CD14-positive monocyte (primary cell): ENCODE measurements around the gene CLEC17A. TPM values are rescaled to one million over a fixed set of nuclear protein-coding genes. Genes with fewer than 3 reads are reported as not detected.
A peak's percentile ranks its signal among the peaks of the same experiment; 100 is the strongest.

Experiments used
- DNase-seq, 3 donors: peaks; one replicate each; pipeline ENCODE4 v3.0.0-alpha.2; 2011 to 2022
- H2AFZ ChIP-seq: 2 replicates; pipeline ENCODE4 v1.6.0; 2012; ENCODE audit warnings: mild to moderate bottlenecking, low read depth, low read length, inconsistent platforms; ENCODE audit not compliant: insufficient read depth, poor library complexity, severe bottlenecking
- H3K27ac ChIP-seq, 2 donors: 1 replicate in 1 of 2; 2 replicates in 1 of 2; pipeline ENCODE4 v1.5.1; 2012 to 2013; ENCODE audit warnings: low read length in 2 of 2, control low read depth in 1 of 2, inconsistent platforms in 1 of 2, low read depth in 1 of 2, mild to moderate bottlenecking in 1 of 2
- H3K27me3 ChIP-seq, 2 donors: one replicate each; pipeline versions ENCODE4 v1.6.0 to v1.6.1; 2011 to 2013; ENCODE audit warnings: low read length in 2 of 2; ENCODE audit not compliant: control insufficient read depth in 2 of 2, insufficient read depth in 2 of 2
- H3K36me3 ChIP-seq, 2 donors: replicated peaks in 1 of 2; 1 replicate in 1 of 2; 2 replicates in 1 of 2; pipeline versions ENCODE4 v1.5.1 to v1.6.1; 2012 to 2013; ENCODE audit warnings: low read length in 2 of 2, control low read depth in 1 of 2, inconsistent platforms in 1 of 2, mild to moderate bottlenecking in 1 of 2; ENCODE audit not compliant: insufficient read depth in 2 of 2, control insufficient read depth in 1 of 2
- H3K4me1 ChIP-seq, 2 donors: 1 replicate in 1 of 2; 2 replicates in 1 of 2; pipeline versions ENCODE4 v1.5.1 to v1.6.1; 2012 to 2013; ENCODE audit warnings: low read length in 2 of 2, control low read depth in 1 of 2, inconsistent platforms in 1 of 2, mild to moderate bottlenecking in 1 of 2, moderate library complexity in 1 of 2; ENCODE audit not compliant: insufficient read depth in 2 of 2, control insufficient read depth in 1 of 2
- H3K4me2 ChIP-seq: replicated peaks from 2 replicates; pipeline ENCODE3; 2012; ENCODE audit warnings: low read length, moderate library complexity, mild to moderate bottlenecking; ENCODE audit not compliant: poor library complexity, severe bottlenecking; ENCODE audit errors: extremely low read depth
- H3K4me3 ChIP-seq, 3 experiments: fragments of 200-600 bp in 1 of 3; sonication (generic) in 1 of 3; replicated peaks in 1 of 3; 1 replicate in 2 of 3; 2 replicates in 1 of 3; pipeline ENCODE4 v1.5.1; 2011 to 2013; ENCODE audit warnings: low read length in 3 of 3, mild to moderate bottlenecking in 3 of 3, control low read depth in 2 of 3, low read depth in 2 of 3, inconsistent platforms in 1 of 3, moderate library complexity in 1 of 3
- H3K79me2 ChIP-seq: 2 replicates; pipeline ENCODE4 v1.6.0; 2012; ENCODE audit warnings: mild to moderate bottlenecking, control low read depth, inconsistent platforms, low read length, moderate library complexity; ENCODE audit not compliant: insufficient read depth
- H3K9ac ChIP-seq: 2 replicates; pipeline ENCODE4 v1.6.0; 2017; ENCODE audit warnings: low read length, mild to moderate bottlenecking; ENCODE audit not compliant: insufficient read depth, poor library complexity, severe bottlenecking
- H3K9me3 ChIP-seq, 2 donors: replicated peaks in 1 of 2; 1 replicate in 1 of 2; 2 replicates in 1 of 2; pipeline versions ENCODE4 v1.5.1 to v1.6.1; 2012 to 2013; ENCODE audit warnings: low read length in 2 of 2, control low read depth in 1 of 2; ENCODE audit not compliant: control insufficient read depth in 1 of 2, insufficient read depth in 1 of 2
- H4K20me1 ChIP-seq: 2 replicates; pipeline ENCODE4 v1.6.0; 2012; ENCODE audit warnings: mild to moderate bottlenecking, low read length, control low read depth, moderate library complexity; ENCODE audit not compliant: insufficient read depth
- H3K27ac Mint-ChIP-seq, 7 donors: one replicate each; pipeline ENCODE4 v1.8.0; 2020; ENCODE audit warnings: mild to moderate bottlenecking in 7 of 7, mixed read lengths in 7 of 7, moderate library complexity in 6 of 7, inconsistent platforms in 2 of 7
- H3K27me3 Mint-ChIP-seq, 3 donors: one replicate each; pipeline ENCODE4 v1.8.0; 2021 to 2022; ENCODE audit warnings: low read depth in 3 of 3, mild to moderate bottlenecking in 3 of 3, mixed read lengths in 3 of 3, moderate library complexity in 3 of 3, inconsistent platforms in 1 of 3
- H3K36me3 Mint-ChIP-seq, 2 donors: one replicate each; pipeline ENCODE4 v1.8.0; 2020; ENCODE audit warnings: mixed read lengths in 2 of 2, inconsistent platforms in 1 of 2, mild to moderate bottlenecking in 1 of 2
- H3K4me1 Mint-ChIP-seq: one replicate; pipeline ENCODE4 v1.8.0; 2020; ENCODE audit warnings: mild to moderate bottlenecking, mixed read lengths
- H3K4me3 Mint-ChIP-seq, 2 donors: one replicate each; pipeline ENCODE4 v1.8.0; 2020; ENCODE audit warnings: mild to moderate bottlenecking in 2 of 2, mixed read lengths in 2 of 2, moderate library complexity in 1 of 2
- H3K9me3 Mint-ChIP-seq, 7 donors: one replicate each; pipeline ENCODE4 v1.8.0; 2020 to 2022; ENCODE audit warnings: mixed read lengths in 7 of 7, mild to moderate bottlenecking in 6 of 7, moderate library complexity in 6 of 7, inconsistent platforms in 2 of 7
- CTCF ChIP-seq: fragments of 200-600 bp; IDR thresholded peaks from one replicate; pipeline ENCODE4 v1.8.0; 2022; ENCODE audit warnings: antibody characterized with exemption, mild to moderate bottlenecking
- WGBS: methylation state at CpG from one replicate; pipeline ENCODE4 v1.1.5; 2013; ENCODE audit warnings: missing lambda C conversion rate; ENCODE audit not compliant: insufficient coverage; 5-methylcytosine and 5-hydroxymethylcytosine counted together
- intact Hi-C, 2 donors: fragments of 100-400 bp; cut with micrococcal nuclease; formaldehyde crosslinking; loops; one replicate each; pipeline versions ENCODE4 v1.15.0 to v1.15.1; 2023
- polyA plus RNA-seq, 3 donors: library from polyadenylated mRNA; depleted of rRNA in 1 of 3; unstranded in 2 of 3; stranded (reverse) in 1 of 3; fragments of 300-500 nt in 2 of 3; fragments of >200 nt in 1 of 3; fragmentation: Illumina TruSeq in 2 of 3; gene quantifications; 1 replicate in 2 of 3; 2 replicates in 1 of 3; pipeline ENCODE4 v1.2.3, GENCODE V29; 2012 to 2021

The CLEC17A gene
- polyA plus RNA-seq, 3 donors, result 0.62 to 3.4 (median 2.6) TPM

GRCh38 chr19:14649020-14649419 is 66.1 kb downstream of the CLEC17A start:
- Histone ChIP-seq H3K9ac (no peak overlapping the region), H3K36me3 (peaks cover 4 to 47% of the 10 kb centered on the region in 2 donors), H3K4me2 (no peak overlapping the region), H3K27me3 (no peaks in the 10 kb centered on the region), H3K79me2 (no peaks in the 10 kb centered on the region), H3K27ac (no peak overlapping the region), H3K9me3 (peaks cover 0 to 2% of the 10 kb centered on the region in 2 donors), H2AFZ (no peak overlapping the region), H3K4me3 (no peak overlapping the region), H3K4me1 (no peaks in the 10 kb centered on the region), H4K20me1 (no peaks in the 10 kb centered on the region)
- Mint-ChIP-seq H3K9me3 (peaks cover 4 to 11% (median 7%) of the 10 kb centered on the region in 7 donors), H3K36me3 (peaks cover 39 to 77% of the 10 kb centered on the region in 2 donors), H3K4me3 (peak overlapping the region in 1 of 2 donors; percentile 36), H3K27ac (peak overlapping the region in 1 of 7 donors; percentile 21), H3K27me3 (peaks cover 16 to 21% (median 20%) of the 10 kb centered on the region in 3 donors), H3K4me1 (peaks cover 2% of the 10 kb centered on the region)
- WGBS, result 92% methylated on average over 4 of the region's 4 CpGs
- intact Hi-C loops, result no loop called here
- no peak for DNase-seq
- no peak for TF ChIP-seq CTCF

- no peak for DNase-seq
- TF ChIP-seq CTCF, result no peak
- Histone ChIP-seq H4K20me1 (no peaks in the 10 kb centered on the region), H3K4me3 (no peak overlapping the region), H3K27me3 (no peaks in the 10 kb centered on the region), H3K79me2 (no peaks in the 10 kb centered on the region), H2AFZ (no peak overlapping the region), H3K4me2 (no peak overlapping the region), H3K9ac (no peak overlapping the region), H3K9me3 (peaks cover 0 to 2% of the 10 kb centered on the region in 2 donors), H3K27ac (no peak overlapping the region), H3K36me3 (peaks cover 0 to 42% of the 10 kb centered on the region in 2 donors), H3K4me1 (peaks cover 0 to 2% of the 10 kb centered on the region in 2 donors)
- intact Hi-C loops, result no loop called here
- no peak overlapping the region for H3K27ac Mint-ChIP-seq
- H3K27me3 Mint-ChIP-seq, result peaks cover 16 to 21% (median 19%) of the 10 kb centered on the region in 3 donors
- H3K4me3 Mint-ChIP-seq, result peak overlapping the region in 1 of 2 donors; percentile 58
- H3K9me3 Mint-ChIP-seq, result peaks cover 3 to 11% (median 5%) of the 10 kb centered on the region in 7 donors
- H3K4me1 Mint-ChIP-seq, result peaks cover 5% of the 10 kb centered on the region
- WGBS, result 87% methylated on average over 2 of the region's 2 CpGs
- H3K36me3 Mint-ChIP-seq, result peaks cover 37 to 77% of the 10 kb centered on the region in 2 donors
Measured at GRCh38 chr19:14650161-14650560, 67.3 kb downstream of the CLEC17A start.
